GM19397 (cell line): ENCODE measurements around the gene THEM5.

ENCODE experiments used
- ATAC-seq: cut with Tn5 transposase; IDR thresholded peaks from one replicate; pipeline ENCODE4 v1.9.1; 2021; ENCODE audit warnings: mild to moderate bottlenecking, moderate library complexity; ENCODE audit not compliant: unreplicated experiment

The THEM5 gene

DNA sequence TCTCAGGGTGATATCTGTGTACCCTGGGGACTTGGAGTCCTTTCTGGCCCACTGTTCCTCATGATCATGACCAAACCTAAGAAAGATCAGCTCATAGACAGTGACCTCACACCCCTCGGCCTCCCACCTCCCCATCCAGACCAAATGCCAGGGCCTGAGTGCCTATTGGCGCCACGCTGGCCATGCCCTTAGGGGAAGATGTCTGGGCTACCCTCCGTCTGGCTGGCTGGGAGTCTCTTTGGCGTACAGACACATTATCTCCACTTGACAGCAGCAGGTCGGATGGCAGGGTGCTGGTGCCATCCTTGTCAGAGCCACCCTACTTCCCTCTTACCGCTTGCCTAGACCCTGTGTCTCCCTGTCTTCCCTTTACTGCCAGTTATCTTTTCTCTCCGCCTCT, 30.3 kb downstream of the THEM5 start:
- ATAC-seq: no peak

DNA sequence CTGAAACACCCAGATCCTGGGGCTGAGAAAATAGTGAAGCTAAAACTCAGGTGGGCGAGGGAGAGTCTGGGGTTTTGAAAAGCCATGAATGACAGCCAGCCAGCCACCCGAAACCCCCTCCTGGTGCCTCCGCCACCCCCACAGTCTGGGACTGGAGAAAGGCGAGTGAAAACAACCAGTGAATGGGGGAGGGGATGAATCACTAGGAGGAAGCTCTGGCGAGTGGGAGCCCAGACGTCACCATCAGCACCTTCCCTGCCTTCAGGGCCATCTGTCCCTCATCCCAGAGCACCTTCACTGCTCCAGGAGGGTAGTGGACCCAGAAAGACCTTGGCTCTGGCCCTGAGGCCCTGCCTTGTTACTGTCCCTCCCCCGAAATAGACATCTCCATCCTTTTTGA, 31.1 kb downstream of the THEM5 start:
- ATAC-seq: no peak

GRCh38 chr1:151820940-151821339, 32.6 kb downstream of the THEM5 start:
- ATAC-seq: no peak

DNA sequence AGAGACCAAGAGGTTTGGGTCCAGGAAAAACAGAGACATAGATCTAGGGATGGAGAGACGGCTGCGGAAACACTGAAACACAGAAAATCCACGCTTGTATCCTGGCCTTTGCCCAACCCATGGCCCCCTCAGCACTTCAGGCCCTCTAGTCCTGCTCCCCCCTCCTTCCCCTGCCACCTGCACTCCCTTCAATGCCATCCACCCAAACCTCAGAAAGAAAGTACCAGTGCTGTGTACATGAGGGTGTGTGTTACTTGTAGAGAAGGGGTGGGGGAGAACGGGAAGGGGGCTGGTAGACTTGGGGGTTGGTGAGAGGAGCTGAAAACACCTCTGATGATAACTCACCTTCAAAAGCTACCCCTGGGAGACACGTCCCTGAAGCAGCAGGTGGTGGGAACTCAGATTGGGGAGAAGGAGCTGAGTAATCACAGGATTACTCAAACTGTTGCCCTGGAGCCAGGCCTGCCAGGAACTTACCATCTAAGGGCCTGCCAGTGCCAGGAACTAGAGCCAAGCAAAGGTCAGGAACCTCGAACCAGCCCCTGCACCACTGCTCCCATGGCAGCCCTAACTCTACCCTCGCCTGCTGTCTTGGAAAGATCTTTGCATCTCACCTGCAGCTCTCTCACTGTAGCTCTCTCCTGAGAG, 33.4 kb downstream of the THEM5 start:
- ATAC-seq: no peak

- no peak for ATAC-seq
Observed at GRCh38 chr1:151819227-151819835, 34.2 kb downstream of the THEM5 start.

GRCh38 chr1:151817353-151817730, 36.2 kb downstream of the THEM5 start:
- ATAC-seq: no peak

DNA sequence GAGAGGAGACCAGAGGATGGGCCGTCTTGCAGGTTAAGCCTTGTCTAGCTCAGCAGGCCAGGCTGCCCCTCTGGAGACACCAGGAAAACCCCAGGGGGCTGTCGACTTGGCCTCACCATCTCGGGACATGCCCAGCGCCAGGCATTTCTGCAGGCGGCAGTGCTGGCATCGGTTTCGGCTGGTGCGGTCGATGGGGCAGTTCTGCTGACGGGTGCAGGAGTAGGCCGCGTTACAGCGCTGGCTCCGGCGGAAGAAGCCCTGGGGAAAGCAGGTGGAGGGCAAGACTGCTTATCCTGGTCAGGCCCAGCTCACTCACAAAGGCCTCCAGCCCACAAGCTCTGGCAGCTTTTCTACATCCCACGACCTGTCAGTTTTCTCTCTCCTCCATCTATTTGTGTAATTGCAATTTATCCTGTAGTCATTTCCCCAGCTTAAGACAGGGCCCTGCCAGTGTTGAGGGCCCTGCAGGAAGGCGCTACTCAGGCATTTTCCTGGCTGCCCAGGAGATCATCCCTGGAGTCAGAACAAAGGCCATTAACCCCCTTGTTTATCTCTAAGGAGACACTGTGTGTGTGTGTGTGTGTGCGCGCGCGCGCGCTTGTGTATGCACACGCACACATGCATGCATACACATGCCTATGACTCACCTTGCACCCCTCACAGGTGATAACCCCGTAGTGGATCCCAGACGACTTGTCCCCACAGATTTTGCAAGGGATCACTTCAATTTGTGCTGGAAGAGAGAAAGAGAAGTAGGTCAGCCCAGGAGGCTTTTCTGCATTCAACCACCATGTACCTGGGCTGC, 36.8 kb downstream of the THEM5 start:
- no peak for ATAC-seq

- ATAC-seq: no peak
Observed at GRCh38 chr1:151815716-151816327, 37.7 kb downstream of the THEM5 start.

GRCh38 chr1:151814971-151815545, 38.5 kb downstream of the THEM5 start:
- ATAC-seq: no peak

GRCh38 chr1:151814426-151814825, 39.1 kb downstream of the THEM5 start:
- ATAC-seq: no peak

- no peak for ATAC-seq
Observed at GRCh38 chr1:151813271-151813977, 40.1 kb downstream of the THEM5 start.

DNA sequence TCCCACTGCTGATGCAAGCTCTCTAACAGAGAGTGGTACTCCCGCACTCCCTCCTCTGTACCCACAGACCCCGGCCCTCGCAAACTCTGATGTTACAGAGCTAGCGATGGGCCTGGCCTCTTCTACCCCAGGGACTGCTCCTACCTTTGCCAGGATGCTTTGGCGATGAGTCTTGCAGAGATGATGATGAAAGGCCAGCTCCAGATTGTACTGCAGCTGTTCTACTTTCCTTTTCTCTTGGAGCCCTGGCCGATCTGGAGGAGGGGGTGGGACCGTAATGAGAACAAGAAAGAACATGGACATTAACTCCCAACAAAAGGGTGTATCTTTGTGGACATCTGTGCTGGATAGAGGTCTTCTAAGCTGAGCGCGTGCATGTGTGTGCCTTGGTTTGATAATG, 42.3 kb downstream of the THEM5 start:
- ATAC-seq: no peak

DNA sequence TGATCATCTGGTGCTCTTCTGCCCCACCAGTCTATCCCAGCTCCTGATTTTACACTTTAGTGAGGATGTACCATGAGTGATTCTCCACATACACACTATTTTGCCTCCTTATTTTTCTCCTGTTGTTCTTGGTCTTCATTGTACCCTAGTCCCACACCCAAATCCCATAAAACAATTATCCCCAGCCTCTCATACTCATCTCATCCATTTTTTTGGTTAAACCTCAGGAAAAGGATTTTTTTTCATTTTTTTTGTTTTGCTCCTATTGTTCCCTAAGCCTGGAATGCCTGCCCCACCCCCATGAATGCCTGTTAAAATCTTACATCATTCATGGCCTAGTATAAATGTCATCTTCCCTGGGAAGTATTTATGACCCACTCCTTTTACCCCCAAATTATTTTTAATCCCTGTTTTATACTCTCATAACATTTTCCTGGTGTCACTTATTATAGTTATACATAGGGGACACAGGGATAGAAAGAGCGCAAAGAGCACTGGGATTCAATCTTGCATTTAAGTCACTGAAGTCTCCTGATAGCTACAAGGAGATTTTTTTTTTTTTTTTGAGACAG, 43.4 kb downstream of the THEM5 start:
- ATAC-seq: no peak

- no peak for ATAC-seq
Observed at GRCh38 chr1:151809290-151809984, 44.1 kb downstream of the THEM5 start.

- ATAC-seq: no peak
Observed at GRCh38 chr1:151807766-151808165, 45.7 kb downstream of the THEM5 start.

GRCh38 chr1:151807131-151807530, 46.4 kb downstream of the THEM5 start:
- ATAC-seq: no peak

GRCh38 chr1:151806170-151806569, 47.3 kb downstream of the THEM5 start:
- ATAC-seq: no peak

DNA sequence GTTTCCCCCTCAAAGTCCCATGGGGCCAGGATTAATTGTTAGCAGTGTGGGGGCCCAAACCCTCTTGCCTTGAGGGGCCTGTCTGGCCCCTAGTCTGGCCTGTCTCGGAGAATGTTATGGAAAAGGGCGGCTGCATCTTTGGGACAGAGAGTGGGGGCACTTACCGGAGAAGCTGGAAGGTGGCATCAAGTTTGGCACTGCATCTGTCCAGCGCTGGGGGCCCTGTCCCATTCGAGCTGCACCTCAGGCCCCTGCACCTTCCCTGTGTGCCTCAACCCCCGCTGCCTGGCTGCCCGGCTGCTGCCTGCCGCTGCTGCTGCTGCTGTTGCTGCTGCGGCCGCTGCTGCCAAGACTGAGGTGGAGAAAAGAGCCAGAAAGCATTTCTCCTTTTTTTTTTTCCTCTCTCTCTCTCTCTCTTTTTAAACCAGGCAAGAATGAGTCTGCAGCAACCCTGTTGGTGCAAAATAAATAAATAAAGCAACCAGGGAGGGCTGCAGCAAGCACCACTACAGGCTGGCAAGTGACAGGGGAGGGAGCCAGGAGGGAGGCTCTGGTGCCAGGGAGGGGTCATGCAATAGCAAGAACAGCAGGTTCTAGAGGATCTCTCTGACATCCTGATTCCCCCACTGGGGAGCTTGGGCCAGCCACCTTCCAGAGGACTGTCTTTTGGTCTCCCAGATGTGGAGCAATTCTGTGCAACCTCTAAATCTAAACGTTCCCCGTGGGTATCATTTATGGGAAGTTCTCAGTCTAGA, 48.3 kb downstream of the THEM5 start, which contains the start of gene LINGO4:
Gene LINGO4, minus strand, starts transcription at position 354 of the 755 bp plus-strand sequence. CDS start 2,715 bp downstream, outside the sequence.
- ATAC-seq: no peak

- no peak for ATAC-seq
Observed at GRCh38 chr1:151803915-151804314, 49.6 kb downstream of the THEM5 start.
